GM18867 (cell line): ENCODE data around the gene LRRC26.
A peak's percentile ranks its signal among the peaks of the same experiment; 100 is the strongest.

ENCODE experiments used
- ATAC-seq: cut with Tn5 transposase; IDR thresholded peaks from one replicate; pipeline ENCODE4 v1.9.1; 2021; ENCODE audit warnings: mild to moderate bottlenecking, moderate library complexity; ENCODE audit not compliant: unreplicated experiment

Gene LRRC26

GRCh38 chr9:137169896-137170358 lies at the start of gene LRRC26:
Gene LRRC26, minus strand, starts transcription at chr9:137170051. Its CDS starts 108 bp downstream, at chr9:137169943.
- no peak for ATAC-seq

DNA sequence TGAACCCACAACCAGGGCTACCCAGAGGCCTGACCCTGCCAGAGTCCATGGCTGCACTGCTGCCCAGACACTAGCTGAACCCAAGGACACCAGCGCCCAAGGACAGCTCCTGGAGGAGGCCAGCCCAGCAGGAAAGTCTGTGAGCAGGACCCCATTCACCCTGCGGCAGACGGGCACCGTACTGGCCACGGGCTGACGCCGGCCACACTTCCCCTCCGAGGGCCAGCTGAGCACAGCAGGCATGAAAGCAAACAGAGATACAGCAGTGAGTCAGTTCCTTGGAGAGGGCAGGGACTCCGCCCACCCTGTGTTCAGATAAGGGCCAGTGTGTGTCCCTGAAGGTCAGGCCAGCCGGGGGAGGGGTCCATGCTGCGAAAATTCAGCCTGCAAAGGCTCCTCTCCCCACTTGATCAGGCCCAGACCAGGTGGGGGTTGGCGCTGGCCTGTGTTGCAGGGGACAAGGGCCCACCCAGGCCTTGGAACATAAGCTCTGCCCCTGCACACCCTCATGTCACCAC lies 49.0 kb upstream of the LRRC26 start:
- ATAC-seq, result no peak

GRCh38 chr9:137218212-137218753 lies 48.4 kb upstream of the LRRC26 start:
- ATAC-seq, result no peak

- no peak for ATAC-seq
Observed at GRCh38 chr9:137217276-137218211, 47.7 kb upstream of the LRRC26 start.

DNA sequence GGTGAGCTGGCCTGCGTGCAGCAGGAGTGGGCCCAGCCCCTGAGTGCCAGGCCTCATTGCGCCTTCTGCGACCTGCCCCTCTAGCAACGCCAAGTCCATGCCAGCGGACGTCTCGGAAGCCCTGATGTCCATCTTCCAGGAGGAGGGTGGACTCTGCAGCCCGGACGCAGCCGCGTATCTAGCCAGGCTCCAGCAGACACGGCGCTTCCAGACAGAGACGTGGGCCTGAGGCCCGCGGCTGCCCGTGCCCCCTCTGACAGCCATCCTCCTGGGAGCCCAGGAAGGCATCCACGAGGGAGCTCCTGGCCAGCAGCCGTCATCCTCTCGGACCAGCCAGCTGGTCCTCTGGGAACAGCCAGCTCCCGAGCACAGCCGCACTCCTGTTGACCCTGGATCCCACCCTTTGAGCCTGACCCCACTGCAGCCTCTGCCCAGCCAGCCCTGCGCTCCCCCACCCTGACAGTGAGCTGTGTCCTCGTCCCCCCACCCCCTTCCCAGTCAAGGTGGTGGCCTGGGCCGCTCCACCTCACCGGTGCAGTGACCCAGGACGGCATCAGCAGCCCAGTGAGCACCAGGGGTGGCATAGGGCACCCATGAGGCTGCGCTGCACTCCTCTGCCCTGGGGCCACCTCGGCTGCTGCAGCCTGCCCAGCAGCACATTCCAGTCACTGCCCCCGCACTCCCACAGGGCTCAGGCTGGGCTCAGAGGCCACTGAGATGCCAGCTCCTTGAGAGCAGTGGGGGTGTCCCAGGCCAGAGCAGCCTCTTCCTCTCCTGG lies 46.5 kb upstream of the LRRC26 start:
- no peak for ATAC-seq

DNA sequence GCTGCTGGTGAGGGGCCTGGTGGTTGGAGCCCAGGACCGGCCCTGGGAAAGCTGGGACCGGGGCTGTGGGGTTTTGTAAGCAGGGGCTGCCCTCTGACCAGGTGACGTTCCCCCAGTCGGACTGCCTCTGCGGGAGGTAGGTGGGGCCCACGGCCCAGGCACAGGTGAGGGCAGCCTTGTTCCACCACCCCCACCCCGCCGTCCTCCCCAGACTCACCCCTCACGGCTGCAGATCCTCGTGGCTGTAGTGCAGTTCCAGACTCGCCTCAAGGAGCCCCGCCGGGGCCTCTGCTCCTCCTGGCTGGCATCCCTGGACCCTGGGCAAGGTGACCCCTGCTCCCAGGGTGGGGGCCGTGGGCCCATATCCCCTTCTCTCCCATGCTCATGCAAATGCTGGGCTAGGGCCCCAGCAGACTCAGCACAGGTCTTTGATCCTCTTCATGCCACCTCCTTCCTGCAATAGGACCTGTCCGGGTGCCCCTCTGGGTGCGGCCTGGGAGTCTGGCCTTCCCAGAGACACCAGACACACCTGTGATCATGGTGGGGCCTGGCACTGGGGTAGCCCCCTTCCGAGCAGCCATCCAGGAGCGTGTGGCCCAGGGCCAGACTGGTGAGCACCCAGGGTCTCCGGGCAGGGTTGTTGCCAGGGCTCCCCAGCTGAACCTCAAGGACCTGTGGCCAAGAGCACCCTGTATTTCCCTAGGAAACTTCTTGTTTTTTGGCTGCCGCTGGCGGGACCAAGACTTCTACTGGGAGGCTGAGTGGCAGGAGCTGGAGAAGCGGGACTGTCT lies 45.5 kb upstream of the LRRC26 start:
- no peak for ATAC-seq

- ATAC-seq, result no peak
Observed at GRCh38 chr9:137214620-137215019, 44.8 kb upstream of the LRRC26 start.

DNA sequence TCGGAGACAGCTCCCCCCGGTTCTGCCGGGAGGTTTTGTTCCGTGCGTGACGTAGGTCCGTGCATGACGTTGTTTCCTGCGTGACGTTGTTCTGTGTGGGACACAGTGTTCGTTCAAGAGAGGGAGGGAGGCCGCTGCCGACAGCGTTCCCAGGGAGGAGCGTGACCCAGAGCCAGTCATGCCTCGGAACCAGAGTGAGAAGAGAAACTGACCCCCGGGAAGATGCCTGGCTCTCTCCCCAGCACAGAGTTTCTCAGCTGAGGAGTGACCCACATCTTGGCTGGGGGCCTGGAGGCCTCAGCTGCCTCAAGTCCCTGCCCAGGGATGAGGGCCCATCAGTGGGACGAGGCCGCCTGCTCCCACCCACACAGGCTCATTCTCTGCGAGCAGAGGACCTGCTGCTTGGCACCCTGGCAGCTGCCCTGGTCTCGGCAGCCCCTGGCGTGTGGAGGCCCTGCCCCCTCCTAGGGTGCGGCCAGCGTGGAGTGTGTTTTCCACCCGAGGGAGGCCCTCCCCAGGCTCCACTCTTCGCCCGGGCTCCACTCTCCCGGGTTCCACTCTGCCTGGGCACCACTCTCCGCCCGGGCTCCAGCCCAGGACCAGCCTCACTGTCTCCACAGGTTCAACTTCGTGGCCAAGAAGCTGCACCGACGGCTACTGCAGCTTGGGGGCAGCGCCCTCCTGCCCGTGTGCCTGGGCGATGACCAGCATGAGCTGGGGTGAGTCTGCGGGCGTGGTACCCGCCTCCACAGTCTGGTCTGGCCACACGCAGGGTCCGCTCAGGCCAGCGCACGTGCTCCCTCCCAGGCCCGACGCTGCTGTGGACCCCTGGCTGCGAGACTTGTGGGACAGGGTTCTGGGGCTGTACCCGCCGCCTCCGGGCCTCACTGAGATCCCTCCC lies 43.6 kb upstream of the LRRC26 start:
- ATAC-seq, result no peak

DNA sequence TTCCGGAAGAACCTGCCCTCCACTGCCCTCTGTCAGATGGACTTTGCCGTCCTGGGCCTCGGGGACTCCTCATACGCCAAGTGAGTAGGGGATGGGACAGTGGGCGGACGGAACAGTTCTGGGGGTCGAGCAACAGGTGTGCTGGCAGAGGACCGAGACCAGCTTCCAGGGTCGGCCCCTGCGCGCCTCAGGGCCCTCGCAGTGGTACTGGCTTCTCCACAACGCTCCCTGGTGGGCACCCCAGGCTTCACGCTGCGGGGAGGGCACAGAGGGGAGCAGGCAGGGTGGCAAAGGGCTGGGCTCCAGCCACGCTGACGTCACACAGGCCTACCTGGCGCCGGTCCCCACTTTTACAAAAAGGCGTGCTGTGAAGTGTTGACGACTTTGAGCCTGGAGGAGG lies 42.7 kb upstream of the LRRC26 start:
- ATAC-seq, result no peak

DNA sequence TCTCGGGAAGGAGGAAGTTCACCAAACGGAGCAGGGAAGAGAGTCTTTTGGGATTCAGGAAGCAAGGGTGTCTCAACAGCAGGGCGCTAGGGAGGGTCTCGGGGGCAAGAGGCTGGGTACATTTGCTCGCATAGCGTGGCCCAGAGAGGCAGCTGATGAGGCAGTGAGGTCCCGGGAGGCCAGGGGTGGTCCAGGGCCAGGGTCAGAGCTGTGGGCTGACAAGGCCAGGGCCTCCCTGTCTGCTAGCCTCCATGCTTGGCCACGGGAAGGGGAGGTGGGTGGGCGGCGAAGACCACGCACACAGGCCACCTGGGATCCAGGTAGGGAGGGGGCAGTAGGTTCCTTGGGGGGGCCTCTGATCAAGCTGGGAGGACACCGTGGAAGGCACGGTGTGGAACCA lies 41.7 kb upstream of the LRRC26 start:
- no peak for ATAC-seq

DNA sequence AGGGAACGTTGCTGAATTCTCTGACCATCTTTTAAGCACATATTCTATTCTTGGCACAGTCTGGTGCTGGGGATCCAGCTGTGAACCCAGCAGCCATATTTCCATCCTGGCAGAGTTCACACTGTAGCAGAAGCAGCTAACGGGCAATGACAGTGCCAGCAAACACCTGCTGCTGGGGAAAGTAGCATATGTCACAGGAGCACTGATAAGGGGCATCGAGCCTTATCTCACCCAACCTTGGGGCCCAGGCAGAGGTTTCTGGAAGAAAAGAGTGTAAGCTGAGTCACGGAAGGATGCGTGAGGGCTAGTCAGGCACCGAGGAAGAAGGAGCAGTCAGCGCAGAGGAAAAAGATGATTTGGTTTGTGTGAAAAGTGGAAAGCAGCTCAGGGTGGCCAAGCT lies 36.8 kb upstream of the LRRC26 start:
- ATAC-seq, result no peak

DNA sequence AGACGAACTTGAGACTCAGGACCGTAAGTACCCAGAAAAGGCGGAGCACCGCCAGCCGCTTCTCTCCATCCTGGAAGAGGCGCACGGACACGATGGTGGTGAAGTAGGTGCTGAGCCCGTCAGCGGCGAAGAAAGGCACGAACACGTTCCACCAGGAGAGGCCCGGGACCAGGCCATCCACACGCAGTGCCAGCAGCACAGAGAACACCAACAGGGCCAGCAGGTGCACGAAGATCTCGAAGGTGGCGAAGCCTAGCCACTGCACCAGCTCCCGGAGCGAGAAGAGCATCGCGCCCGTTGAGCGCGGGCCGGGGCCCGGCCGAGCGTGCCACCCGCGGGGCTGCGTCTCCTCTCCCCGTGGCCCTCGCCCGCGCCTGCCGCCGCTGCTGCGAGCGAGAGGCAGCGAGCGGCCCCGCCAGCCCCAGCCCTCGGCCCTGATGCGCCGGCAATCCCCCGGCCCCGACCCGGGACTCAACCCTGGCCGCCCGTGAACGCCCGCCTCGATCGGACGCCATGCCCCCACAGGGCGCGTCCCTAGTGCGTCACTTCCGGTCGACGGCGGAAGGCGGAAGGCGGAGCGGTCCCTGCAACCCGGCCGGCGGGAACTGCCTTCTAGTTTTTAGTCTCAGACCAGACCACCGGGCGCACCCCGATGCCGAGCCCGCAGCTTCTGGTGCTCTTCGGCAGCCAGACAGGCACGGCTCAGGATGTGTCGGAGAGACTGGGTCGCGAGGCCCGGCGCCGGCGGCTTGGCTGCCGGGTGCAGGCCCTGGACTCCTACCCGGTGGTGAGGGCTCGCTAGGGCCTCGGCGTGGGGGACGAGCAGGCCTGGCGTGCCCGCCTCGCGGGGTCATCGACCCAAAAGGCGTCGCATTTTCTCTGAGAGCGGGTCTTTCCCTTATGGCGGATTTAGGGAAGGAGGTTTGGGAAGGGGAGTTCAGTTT lies 35.5 kb upstream of the LRRC26 start, which contains the start of the genes NDOR1 and TMEM203:
TSS of gene NDOR1 (plus strand) at position 575 of the 944 bp plus-strand sequence. CDS start at position 653, 78 bp downstream.
TSS of gene TMEM203 (minus strand) at position 523 of the 944 bp plus-strand sequence. CDS start at position 289, 234 bp downstream.
- peak; percentile 36 for ATAC-seq

DNA sequence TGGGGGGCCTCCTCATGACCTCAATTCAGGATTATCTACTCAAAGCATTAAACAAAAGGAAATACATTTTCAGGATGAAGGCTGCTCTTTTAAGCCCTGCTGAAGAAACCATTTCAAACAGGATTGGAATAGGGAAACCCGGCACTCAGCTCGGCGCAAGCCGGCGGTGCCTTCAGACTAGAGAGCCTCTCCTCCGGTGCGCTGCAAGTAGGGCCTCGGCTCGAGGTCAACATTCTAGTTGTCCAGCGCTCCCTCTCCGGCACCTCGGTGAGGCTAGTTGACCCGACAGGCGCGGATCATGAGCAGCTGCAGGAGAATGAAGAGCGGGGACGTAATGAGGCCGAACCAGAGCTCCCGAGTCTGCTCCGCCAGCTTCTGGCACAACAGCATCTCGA lies 34.9 kb upstream of the LRRC26 start:
- ATAC-seq, result no peak

GRCh38 chr9:137202966-137203365 lies 33.1 kb upstream of the LRRC26 start:
- no peak for ATAC-seq

GRCh38 chr9:137201205-137201868 lies 31.5 kb upstream of the LRRC26 start:
- ATAC-seq, result no peak

GRCh38 chr9:137200311-137201204 lies 30.7 kb upstream of the LRRC26 start, which contains the start of gene TPRN:
Gene TPRN, minus strand, starts transcription at chr9:137200741. Its CDS starts 30 bp downstream, at chr9:137200711.
- peak; percentile 84 for ATAC-seq
